GM12875 (cell line): ENCODE measurements around the gene CAPN9.

Experiments
- H3K4me3 ChIP-seq: one replicate; pipeline ENCODE4 v1.5.1; 2011; ENCODE audit warnings: low read depth, low read length, control low read depth
- TF ChIP-seq, protein P1 (sequence below): IDR thresholded peaks from 2 replicates; pipeline ENCODE4 v1.5.1; 2011; ENCODE audit warnings: low read depth, mild to moderate bottlenecking, control low read depth, inconsistent platforms, low read length, moderate library complexity, borderline replicate concordance; ENCODE audit not compliant: insufficient read depth

Gene CAPN9

DNA sequence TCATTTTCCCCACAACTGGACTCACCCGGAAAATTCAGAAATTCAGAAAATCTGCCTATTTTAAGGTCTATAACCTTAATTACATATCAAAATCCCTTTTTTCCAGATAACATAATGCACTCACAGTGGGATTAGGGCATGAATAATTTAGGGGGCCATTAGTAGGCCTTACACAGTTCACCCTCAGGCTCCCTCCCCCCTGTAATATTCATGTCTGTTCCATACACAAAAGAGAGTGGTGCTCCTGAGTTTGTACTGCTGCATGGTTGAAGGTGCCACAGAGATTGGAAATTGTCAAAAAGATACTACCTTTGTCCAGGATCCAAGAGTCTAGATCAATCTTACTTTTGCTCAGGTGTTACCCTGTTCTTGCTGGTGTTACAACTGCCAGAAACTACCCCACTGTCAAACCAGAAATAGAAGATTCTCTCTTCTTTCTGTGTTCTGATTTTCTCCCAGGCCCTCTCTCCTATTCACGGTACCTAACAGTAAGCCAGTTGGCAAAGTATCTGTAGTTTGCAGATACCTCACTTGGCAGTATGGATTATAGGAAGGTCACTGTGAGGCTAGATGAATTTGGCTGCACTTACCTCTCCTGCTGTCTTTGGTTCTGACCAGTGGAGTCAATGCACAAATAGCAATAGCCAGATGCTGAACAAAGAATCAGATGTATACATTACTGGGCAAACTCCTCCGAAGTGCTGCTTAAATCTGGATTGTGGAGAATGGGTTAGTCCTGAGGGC is 67.9 kb downstream of the CAPN9 start:
- no peak overlapping the region for H3K4me3 ChIP-seq
- TF ChIP-seq, protein P1, sequence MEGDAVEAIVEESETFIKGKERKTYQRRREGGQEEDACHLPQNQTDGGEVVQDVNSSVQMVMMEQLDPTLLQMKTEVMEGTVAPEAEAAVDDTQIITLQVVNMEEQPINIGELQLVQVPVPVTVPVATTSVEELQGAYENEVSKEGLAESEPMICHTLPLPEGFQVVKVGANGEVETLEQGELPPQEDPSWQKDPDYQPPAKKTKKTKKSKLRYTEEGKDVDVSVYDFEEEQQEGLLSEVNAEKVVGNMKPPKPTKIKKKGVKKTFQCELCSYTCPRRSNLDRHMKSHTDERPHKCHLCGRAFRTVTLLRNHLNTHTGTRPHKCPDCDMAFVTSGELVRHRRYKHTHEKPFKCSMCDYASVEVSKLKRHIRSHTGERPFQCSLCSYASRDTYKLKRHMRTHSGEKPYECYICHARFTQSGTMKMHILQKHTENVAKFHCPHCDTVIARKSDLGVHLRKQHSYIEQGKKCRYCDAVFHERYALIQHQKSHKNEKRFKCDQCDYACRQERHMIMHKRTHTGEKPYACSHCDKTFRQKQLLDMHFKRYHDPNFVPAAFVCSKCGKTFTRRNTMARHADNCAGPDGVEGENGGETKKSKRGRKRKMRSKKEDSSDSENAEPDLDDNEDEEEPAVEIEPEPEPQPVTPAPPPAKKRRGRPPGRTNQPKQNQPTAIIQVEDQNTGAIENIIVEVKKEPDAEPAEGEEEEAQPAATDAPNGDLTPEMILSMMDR = no peak

DNA sequence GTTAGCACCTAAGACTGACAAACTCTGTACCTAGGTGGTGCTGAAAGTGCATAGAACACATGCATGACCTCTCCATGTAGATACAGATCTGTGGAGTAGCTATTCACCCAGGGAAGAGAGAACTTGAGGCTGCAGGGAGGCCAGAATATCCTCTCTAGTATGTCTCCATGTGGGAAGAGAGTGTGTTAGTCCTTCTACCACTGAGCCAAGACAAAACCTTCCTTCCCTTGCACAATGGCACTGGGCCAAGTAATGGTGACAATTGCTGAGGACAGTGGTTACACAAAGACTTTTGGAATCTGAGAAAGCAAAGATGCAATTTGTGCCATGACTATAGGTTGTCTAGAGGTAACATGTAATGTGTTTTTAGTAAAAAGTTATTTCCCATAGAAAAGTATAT is 68.8 kb downstream of the CAPN9 start:
- TF ChIP-seq, protein P1 = no peak
- no peak overlapping the region for H3K4me3 ChIP-seq

DNA sequence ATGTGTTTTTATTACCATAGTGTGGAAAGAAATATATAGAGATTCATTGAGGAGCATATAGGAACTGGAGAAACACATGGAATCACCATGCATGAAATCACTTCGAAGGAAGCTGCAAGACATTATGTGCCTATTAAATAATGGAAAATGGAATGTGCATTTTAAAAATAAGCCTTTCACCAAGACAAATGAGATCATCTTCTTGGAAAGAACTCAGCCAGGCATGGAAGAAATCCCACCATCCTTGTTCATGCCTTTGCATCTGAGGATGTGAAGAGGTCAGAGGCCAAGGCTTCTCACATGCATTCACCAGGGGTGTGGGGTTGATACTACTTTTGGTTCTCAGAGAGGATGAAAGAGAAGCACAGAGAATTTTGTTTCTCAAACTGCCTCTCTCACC is 71.2 kb downstream of the CAPN9 start:
- TF ChIP-seq, protein P1 = no peak
- no peak overlapping the region for H3K4me3 ChIP-seq

DNA sequence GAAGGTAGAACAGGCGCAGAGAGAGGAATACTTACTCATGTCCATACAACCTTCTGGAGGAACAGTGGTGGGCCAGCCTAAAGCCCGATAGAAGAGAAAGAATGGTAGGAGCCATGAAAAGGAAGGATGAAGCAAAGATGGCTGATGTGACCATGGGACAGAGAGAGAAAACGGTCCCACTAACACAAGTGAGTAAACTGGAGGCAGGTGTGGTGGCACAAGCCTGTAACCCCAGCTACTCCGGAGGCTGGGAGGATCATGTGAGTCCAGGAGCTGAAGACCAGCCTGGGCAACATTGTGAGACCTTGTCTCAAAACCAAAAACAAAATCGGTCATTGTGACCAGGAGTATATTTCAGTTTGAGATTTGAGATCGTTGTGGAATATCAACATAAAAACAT is 71.7 kb downstream of the CAPN9 start:
- TF ChIP-seq, protein P1 = no peak
- H3K4me3 ChIP-seq = no peak overlapping the region

DNA sequence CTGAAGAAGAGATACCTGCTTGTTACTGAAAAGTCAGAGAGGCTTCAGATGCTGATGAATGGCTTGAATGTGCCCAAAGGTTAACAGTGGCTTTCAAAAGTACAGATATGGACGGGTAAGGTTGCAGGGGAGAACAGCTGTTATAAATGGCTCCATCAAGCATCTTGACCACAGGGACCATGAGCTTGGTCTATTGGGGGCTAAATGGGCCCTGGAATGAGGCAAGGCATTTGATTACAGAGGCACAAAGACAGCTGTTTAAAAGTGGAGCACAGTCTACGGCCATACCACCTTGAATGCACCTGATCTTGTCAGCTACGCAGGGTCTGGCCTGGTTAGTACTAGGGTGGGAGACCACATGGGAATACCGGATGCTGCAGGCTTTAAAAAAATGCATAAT is 72.8 kb downstream of the CAPN9 start:
- TF ChIP-seq, protein P1 = no peak
- H3K4me3 ChIP-seq = no peak overlapping the region

DNA sequence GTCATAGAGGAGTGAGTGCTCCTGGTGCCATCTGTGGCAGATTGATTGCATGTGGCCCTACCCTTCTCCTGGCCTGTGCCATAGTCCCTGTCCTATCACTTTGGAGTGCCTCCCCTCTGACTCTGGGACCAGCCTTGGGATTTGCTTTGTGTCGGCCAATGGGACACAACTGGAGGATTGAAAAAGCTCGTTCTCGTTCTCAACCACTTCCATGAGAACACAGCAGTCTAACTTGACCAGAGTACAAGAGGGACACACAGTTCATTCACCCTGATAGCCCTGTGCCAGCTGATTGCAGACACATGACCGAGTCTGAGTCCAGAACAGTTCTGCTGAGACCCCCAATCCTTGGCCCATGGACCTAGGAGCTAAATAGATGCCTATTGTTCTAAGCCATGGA is 73.4 kb downstream of the CAPN9 start:
- H3K4me3 ChIP-seq = no peak overlapping the region
- TF ChIP-seq, protein P1 = no peak

DNA sequence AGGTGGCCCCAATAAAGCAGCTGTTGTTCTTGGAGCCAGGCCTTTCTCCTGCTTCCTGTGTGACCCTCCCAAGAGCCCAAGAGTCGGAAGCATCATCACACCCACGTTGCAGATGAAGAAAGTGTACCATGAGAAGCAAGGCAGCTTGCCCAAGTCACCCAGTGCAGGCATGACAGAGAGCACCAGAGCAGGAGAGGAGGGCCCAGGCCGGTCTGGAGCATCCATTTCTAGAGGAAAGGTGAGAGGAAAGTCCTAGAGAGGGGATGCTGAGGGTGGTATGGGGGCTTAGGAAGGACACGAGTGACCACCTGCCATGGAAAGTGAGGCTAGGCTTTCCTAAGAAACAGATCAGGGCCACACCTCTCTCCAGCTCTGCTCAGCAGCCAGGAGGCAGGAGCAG is 74.2 kb downstream of the CAPN9 start:
- H3K4me3 ChIP-seq = no peak overlapping the region
- TF ChIP-seq, protein P1 = no peak
